ENCODE data around the gene LPCAT1. TPM values are rescaled to one million over a fixed set of nuclear protein-coding genes. Genes with fewer than 3 reads are reported as not detected.

LPCAT1 gene
- total RNA-seq, 1 experiment from 2014 or later, result 59.8 TPM

DNA sequence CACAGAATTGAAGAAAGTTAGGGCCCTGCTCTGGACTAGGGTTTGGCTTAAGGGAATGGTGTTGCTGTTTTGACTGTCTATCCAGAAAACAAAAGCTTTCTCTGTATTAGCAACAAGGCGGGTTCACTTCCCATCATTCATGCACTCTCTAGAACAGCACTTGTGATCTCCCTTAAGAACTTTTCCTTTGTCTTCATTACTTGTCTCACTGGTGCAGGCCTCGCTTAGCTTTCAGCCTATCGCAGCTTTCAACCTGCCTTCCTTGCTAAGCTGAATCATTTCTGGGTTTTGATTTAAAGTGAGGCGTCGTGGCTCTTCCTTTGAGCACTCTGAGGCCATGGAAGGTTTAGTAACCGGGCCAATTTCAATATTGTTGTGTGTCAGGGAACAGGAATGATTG is 35.2 kb upstream of the LPCAT1 start:
- ChIA-PET CTCF (no interaction called here), POLR2A (no interaction called here)
- Histone ChIP-seq H3K27ac (ENCODE audit: low read length) (no peak overlapping the region), H3K4me3 (ENCODE audit: low read depth in 2 of 2, low read length in 2 of 2) (no peak overlapping the region), H3K9me3 (ENCODE audit: control insufficient read depth, insufficient read depth, low read depth, low read length) (no peaks in the 10 kb centered on the region), H3K27me3 (ENCODE audit: control insufficient read depth, insufficient read depth, low read length) (no peaks in the 10 kb centered on the region), H3K4me1 (ENCODE audit: control insufficient read depth, insufficient read depth, low read length) (peaks cover 4% of the 10 kb centered on the region; the same call in 1 of the 2 replicates), H3K36me3 (ENCODE audit: control insufficient read depth, insufficient read depth, low read length) (no peaks in the 10 kb centered on the region)
- in situ Hi-C loops (cut with HindIII; ENCODE audit: low pct_unique_long_range_greater_than_20kb, low sequenced_read_pairs) (no loop called here), intact Hi-C loops (cut with micrococcal nuclease; ENCODE audit: unreplicated experiment) (no loop called here)
- TF ChIP-seq SIN3A (IDR thresholded peaks at IDR 0.05; ENCODE audit: borderline replicate concordance, insufficient read depth, low read depth, low read length) (no peak), REST (IDR thresholded peaks at IDR 0.05; ENCODE audit: insufficient read depth in 1 of 2, low read depth in 2 of 2, low read length in 1 of 2) (no peak), POLR2AphosphoS5 (IDR thresholded peaks at IDR 0.05; ENCODE audit: low read depth, low read length) (no peak), TCF7L2 (IDR thresholded peaks at IDR 0.05; ENCODE audit: low read depth, low read length) (no peak), CTCF (IDR thresholded peaks at IDR 0.05) (no peak)
- BruUV-seq (replicated peaks), result no TSS peak
- ATAC-seq, result no peak
- no peak for DNase-seq (ENCODE audit: low read depth, low spot score)

DNA sequence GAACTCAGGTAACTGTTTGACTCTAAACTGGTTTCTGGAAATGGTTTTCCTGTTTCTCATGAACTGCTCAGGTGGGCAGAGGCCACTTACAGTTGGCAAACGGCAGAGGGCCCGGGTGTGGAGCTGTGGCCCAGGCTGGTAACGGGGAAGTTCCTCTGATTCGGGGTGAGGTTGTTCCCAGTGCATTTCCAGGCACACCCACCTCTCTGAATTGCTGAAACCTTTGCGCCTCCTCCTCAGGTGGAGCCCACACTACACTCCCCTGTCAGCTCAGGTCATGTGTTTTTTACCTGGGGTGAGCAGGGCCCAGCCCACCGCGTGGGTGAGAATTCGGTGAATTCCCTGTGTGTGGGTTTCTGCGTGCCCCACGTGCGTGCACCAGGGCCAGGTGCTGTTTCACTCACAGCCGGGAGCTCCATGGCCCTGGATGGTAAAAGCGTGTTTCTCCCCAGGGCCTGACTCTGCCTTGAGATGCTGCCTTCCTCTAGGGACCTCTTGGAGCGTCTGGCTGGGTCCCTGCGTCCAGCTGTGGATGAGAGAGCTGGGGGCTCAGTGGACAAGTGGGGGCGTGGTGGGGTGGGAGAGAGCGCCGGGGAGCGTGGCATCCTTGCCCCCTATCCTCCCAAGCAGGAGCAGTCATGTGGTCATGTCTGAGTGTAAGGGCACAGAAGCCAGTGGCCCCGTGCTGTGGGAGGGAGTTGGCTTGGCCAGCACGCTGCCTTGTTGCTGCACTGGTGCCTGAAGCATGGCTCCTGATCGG is 33.5 kb upstream of the LPCAT1 start:
- H3K4me3 ChIP-seq (ENCODE audit: low read depth in 2 of 2, low read length in 2 of 2), result no peak overlapping the region
- BruUV-seq (replicated peaks), result no TSS peak
- intact Hi-C loops (cut with micrococcal nuclease; ENCODE audit: unreplicated experiment), result no loop called here
- H3K27ac ChIP-seq (ENCODE audit: low read length), result no peak overlapping the region
- peaks cover 4% of the 10 kb centered on the region; the same call in 1 of the 2 replicates for H3K4me1 ChIP-seq (ENCODE audit: control insufficient read depth, insufficient read depth, low read length)
- TF ChIP-seq CTCF (IDR thresholded peaks at IDR 0.05) (no peak), TCF7L2 (IDR thresholded peaks at IDR 0.05; ENCODE audit: low read depth, low read length) (no peak)
- no peaks in the 10 kb centered on the region for H3K36me3 ChIP-seq (ENCODE audit: control insufficient read depth, insufficient read depth, low read length)
- H3K27me3 ChIP-seq (ENCODE audit: control insufficient read depth, insufficient read depth, low read length), result no peaks in the 10 kb centered on the region
- DNase-seq (ENCODE audit: low read depth, low spot score) (no peak), ATAC-seq (no peak)
- in situ Hi-C loops (cut with HindIII; ENCODE audit: low pct_unique_long_range_greater_than_20kb, low sequenced_read_pairs), result no loop called here
- no peaks in the 10 kb centered on the region for H3K9me3 ChIP-seq (ENCODE audit: control insufficient read depth, insufficient read depth, low read depth, low read length)
- ChIA-PET POLR2A (no interaction called here), CTCF (interaction anchor here (0.6 kb wide), 1 partner anchor 202 kb away, joined by 4 read pairs; no protein-coding TSS in a partner anchor)

Measured in Panc1 (cell line).